GM12801 (cell line): Measurements from ENCODE around the gene RBCK1.

Source experiments
- CTCF ChIP-seq: IDR thresholded peaks from one replicate; pipeline ENCODE4 v1.5.1; 2011; ENCODE audit warnings: control low read depth; ENCODE audit not compliant: insufficient read length; ENCODE audit errors: extremely low read depth

RBCK1 gene

GRCh38 chr20:474581-474980 lies 66.5 kb downstream of the RBCK1 start:
- no peak for TF ChIP-seq CTCF

- TF ChIP-seq CTCF: no peak
Measured at GRCh38 chr20:475463-476357, 67.6 kb downstream of the RBCK1 start.

GRCh38 chr20:478010-478948 lies 70.2 kb downstream of the RBCK1 start:
- no peak for TF ChIP-seq CTCF

- no peak for TF ChIP-seq CTCF
Measured at GRCh38 chr20:478949-479429, 70.9 kb downstream of the RBCK1 start.

GRCh38 chr20:479487-479886 lies 71.4 kb downstream of the RBCK1 start:
- TF ChIP-seq CTCF: no peak

- TF ChIP-seq CTCF: no peak
Measured at GRCh38 chr20:480044-480443, 71.9 kb downstream of the RBCK1 start.

- no peak for TF ChIP-seq CTCF
Measured at GRCh38 chr20:481167-481566, 73.1 kb downstream of the RBCK1 start.
